GM13976 (cell line): Measurements from ENCODE around the gene FOXL1.

Experiments used
- DNase-seq: peaks from one replicate; pipeline ENCODE4 v3.0.0; 2012; ENCODE audit warnings: low spot score
- CTCF ChIP-seq: IDR thresholded peaks from 2 replicates; pipeline ENCODE4 v1.5.1; 2012; ENCODE audit warnings: borderline replicate concordance, mild to moderate bottlenecking; ENCODE audit not compliant: insufficient read depth; ENCODE audit errors: extremely low read depth, missing control alignments, control extremely low read depth
- in situ Hi-C: fragments of 300-500 bp; cut with MboI; formaldehyde crosslinking; loops from one replicate; pipeline ENCODE4 v1.12.0; 2022; ENCODE audit warnings: low sequenced_read_pairs, mixed read lengths, inconsistent platforms; ENCODE audit not compliant: unreplicated experiment

FOXL1 gene

GRCh38 chr16:86554599-86554916, 23.8 kb upstream of the FOXL1 start:
- TF ChIP-seq CTCF = no peak
- DNase-seq = no peak
- in situ Hi-C loops = loop anchor here (25.0 kb wide), 1 partner anchor 733 kb away; no protein-coding TSS in a partner anchor

GRCh38 chr16:86554917-86555703, 23.2 kb upstream of the FOXL1 start, which contains the start of gene MTHFSD:
MTHFSD (minus strand) TSS chr16:86555235; CDS start chr16:86555184, 51 bp downstream.
- TF ChIP-seq CTCF = no peak
- in situ Hi-C loops = loop anchor here (25.0 kb wide), 1 partner anchor 732 kb away; no protein-coding TSS in a partner anchor

GRCh38 chr16:86555704-86556075, 22.7 kb upstream of the FOXL1 start:
- DNase-seq = no peak
- in situ Hi-C loops = loop anchor here (25.0 kb wide), 1 partner anchor 732 kb away; no protein-coding TSS in a partner anchor
- TF ChIP-seq CTCF = no peak

More at GRCh38 chr16:86554917-86555703, 23.2 kb upstream of the FOXL1 start, which contains the start of gene MTHFSD:
- peak; percentile 99 for DNase-seq

- in situ Hi-C loops = loop anchor here (25.0 kb wide), 1 partner anchor 731 kb away; no protein-coding TSS in a partner anchor
- TF ChIP-seq CTCF = no peak
- DNase-seq = no peak
Observed at GRCh38 chr16:86556576-86556975, 21.8 kb upstream of the FOXL1 start.

GRCh38 chr16:86557587-86557986, 20.8 kb upstream of the FOXL1 start:
- no peak for DNase-seq
- no peak for TF ChIP-seq CTCF
- in situ Hi-C loops = loop anchor here (25.0 kb wide), 1 partner anchor 730 kb away; no protein-coding TSS in a partner anchor

- in situ Hi-C loops = loop anchor here (25.0 kb wide), 1 partner anchor 729 kb away; no protein-coding TSS in a partner anchor
- no peak for DNase-seq
Observed at GRCh38 chr16:86558355-86559193, 19.8 kb upstream of the FOXL1 start.

More at GRCh38 chr16:86558355-86559193, 19.8 kb upstream of the FOXL1 start:
- no peak for TF ChIP-seq CTCF
